ENCODE measurements around the gene PIGU. TPM values are rescaled to one million over a fixed set of nuclear protein-coding genes. Genes with fewer than 3 reads are reported as not detected.

The PIGU gene
- total and polyA plus RNA-seq, 2 of the 13 experiments (the other 11 are each of a cell fraction or from before 2014, with no cell fraction given) = 45.5 to 231 TPM

- TF ChIP-seq, protein P1, sequence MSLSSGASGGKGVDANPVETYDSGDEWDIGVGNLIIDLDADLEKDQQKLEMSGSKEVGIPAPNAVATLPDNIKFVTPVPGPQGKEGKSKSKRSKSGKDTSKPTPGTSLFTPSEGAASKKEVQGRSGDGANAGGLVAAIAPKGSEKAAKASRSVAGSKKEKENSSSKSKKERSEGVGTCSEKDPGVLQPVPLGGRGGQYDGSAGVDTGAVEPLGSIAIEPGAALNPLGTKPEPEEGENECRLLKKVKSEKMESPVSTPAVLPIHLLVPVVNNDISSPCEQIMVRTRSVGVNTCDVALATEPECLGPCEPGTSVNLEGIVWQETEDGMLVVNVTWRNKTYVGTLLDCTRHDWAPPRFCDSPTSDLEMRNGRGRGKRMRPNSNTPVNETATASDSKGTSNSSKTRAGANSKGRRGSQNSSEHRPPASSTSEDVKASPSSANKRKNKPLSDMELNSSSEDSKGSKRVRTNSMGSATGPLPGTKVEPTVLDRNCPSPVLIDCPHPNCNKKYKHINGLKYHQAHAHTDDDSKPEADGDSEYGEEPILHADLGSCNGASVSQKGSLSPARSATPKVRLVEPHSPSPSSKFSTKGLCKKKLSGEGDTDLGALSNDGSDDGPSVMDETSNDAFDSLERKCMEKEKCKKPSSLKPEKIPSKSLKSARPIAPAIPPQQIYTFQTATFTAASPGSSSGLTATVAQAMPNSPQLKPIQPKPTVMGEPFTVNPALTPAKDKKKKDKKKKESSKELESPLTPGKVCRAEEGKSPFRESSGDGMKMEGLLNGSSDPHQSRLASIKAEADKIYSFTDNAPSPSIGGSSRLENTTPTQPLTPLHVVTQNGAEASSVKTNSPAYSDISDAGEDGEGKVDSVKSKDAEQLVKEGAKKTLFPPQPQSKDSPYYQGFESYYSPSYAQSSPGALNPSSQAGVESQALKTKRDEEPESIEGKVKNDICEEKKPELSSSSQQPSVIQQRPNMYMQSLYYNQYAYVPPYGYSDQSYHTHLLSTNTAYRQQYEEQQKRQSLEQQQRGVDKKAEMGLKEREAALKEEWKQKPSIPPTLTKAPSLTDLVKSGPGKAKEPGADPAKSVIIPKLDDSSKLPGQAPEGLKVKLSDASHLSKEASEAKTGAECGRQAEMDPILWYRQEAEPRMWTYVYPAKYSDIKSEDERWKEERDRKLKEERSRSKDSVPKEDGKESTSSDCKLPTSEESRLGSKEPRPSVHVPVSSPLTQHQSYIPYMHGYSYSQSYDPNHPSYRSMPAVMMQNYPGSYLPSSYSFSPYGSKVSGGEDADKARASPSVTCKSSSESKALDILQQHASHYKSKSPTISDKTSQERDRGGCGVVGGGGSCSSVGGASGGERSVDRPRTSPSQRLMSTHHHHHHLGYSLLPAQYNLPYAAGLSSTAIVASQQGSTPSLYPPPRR (CRISPR knock-in tag; IDR thresholded peaks at IDR 0.05; ENCODE audit: borderline replicate concordance) = no peak
- TF ChIP-seq YEATS2 (CRISPR knock-in tag; IDR thresholded peaks at IDR 0.05; ENCODE audit: borderline replicate concordance) (0 out of 2 replicates have a peak, but pooled peaks have one; percentile 58), MBNL3 (CRISPR knock-in tag; conservative IDR thresholded peaks at IDR 0.05) (0 out of 2 replicates have a peak, but pooled peaks have one; percentile 75), SMAD3 (CRISPR knock-in tag; IDR thresholded peaks at IDR 0.05) (0 out of 2 replicates have a peak, but pooled peaks have one; percentile 20), ZNF280B (CRISPR knock-in tag; IDR thresholded peaks at IDR 0.05; ENCODE audit: borderline replicate concordance) (no peak), NRL (CRISPR knock-in tag; IDR thresholded peaks at IDR 0.05; ENCODE audit: borderline replicate concordance) (no peak), FIP1L1 (IDR thresholded peaks at IDR 0.05; ENCODE audit: borderline replicate concordance, insufficient read depth, low read depth, low read length) (no peak), GFI1 (CRISPR knock-in tag; IDR thresholded peaks at IDR 0.05; ENCODE audit: borderline replicate concordance) (0 out of 2 replicates have a peak, but pooled peaks have one; percentile 71), RXRA (CRISPR knock-in tag; IDR thresholded peaks at IDR 0.05) (no peak), HOMEZ (CRISPR knock-in tag; IDR thresholded peaks at IDR 0.05; ENCODE audit: low read depth) (no peak), ZNF660 (CRISPR knock-in tag; IDR thresholded peaks at IDR 0.05; ENCODE audit: borderline replicate concordance, low read depth) (no peak), KLF16 (CRISPR knock-in tag; IDR thresholded peaks at IDR 0.05) (peak in 1 of 2 experiments; percentile 54; a peak in 1 of 4 replicates), ZSCAN31 (CRISPR knock-in tag; IDR thresholded peaks at IDR 0.05; ENCODE audit: low read depth) (0 out of 2 replicates have a peak, but pooled peaks have one; percentile 34), HMG20A (CRISPR knock-in tag; IDR thresholded peaks at IDR 0.05; ENCODE audit: borderline replicate concordance) (peak; percentile 82; the same call in 1 of the 2 replicates), ZNF768 (CRISPR knock-in tag; IDR thresholded peaks at IDR 0.05) (no peak)
- TF ChIP-seq, protein P2, sequence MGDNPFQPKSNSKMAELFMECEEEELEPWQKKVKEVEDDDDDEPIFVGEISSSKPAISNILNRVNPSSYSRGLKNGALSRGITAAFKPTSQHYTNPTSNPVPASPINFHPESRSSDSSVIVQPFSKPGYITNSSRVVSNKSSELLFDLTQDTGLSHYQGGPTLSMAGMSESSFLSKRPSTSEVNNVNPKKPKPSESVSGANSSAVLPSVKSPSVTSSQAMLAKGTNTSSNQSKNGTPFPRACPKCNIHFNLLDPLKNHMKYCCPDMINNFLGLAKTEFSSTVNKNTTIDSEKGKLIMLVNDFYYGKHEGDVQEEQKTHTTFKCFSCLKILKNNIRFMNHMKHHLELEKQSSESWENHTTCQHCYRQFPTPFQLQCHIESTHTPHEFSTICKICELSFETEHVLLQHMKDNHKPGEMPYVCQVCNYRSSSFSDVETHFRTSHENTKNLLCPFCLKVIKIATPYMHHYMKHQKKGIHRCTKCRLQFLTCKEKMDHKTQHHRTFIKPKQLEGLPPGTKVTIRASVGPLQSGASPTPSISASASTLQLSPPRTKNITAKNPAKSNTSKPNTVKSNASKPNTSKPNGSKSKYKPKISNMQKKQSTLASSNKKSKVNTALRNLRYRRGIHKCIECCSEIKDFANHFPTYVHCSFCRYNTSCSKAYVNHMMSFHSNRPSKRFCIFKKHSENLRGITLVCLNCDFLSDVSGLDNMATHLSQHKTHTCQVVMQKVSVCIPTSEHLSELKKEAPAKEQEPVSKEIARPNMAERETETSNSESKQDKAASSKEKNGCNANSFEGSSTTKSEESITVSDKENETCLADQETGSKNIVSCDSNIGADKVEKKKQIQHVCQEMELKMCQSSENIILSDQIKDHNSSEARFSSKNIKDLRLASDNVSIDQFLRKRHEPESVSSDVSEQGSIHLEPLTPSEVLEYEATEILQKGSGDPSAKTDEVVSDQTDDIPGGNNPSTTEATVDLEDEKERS (CRISPR knock-in tag; IDR thresholded peaks at IDR 0.05) = no peak
Measured at GRCh38 chr20:34712525-34713192, 35.8 kb upstream of the PIGU start (continued).
